Keratinocyte (primary cell): ENCODE data around the gene PHF12. TPM values are rescaled to one million over a fixed set of nuclear protein-coding genes. Genes with fewer than 3 reads are reported as not detected.

Experiments used
- DNase-seq: peaks from one replicate; pipeline ENCODE4 v3.0.0-alpha.2; 2011; ENCODE audit warnings: low read depth, missing footprints, low spot score
- FAIRE-seq: peaks from 2 replicates; lab custom pipeline; 2011; peaks lifted over from hg19 to GRCh38; lab: Jason Lieb, UNC
- H2AFZ ChIP-seq: 2 replicates; pipeline ENCODE4 v1.6.0; 2012; ENCODE audit warnings: low read length, control low read depth, inconsistent platforms; ENCODE audit not compliant: control insufficient read depth
- H3K27ac ChIP-seq: 2 replicates; pipeline ENCODE4 v1.5.1; 2011; ENCODE audit warnings: low read length; ENCODE audit not compliant: control insufficient read depth, insufficient read depth
- H3K27me3 ChIP-seq: 3 replicates; pipeline ENCODE4 v1.6.0; 2011; ENCODE audit warnings: low read length; ENCODE audit not compliant: control insufficient read depth, insufficient read depth; ENCODE audit errors: extremely low read depth
- H3K36me3 ChIP-seq, 2 experiments: 2 replicates in 1 of 2; 3 replicates in 1 of 2; pipeline ENCODE4 v1.5.1; 2011; ENCODE audit warnings: low read length in 2 of 2, mild to moderate bottlenecking in 1 of 2; ENCODE audit not compliant: control insufficient read depth in 2 of 2, insufficient read depth in 2 of 2; ENCODE audit errors: extremely low read depth in 1 of 2
- H3K4me1 ChIP-seq: 3 replicates; pipeline ENCODE4 v1.5.1; 2011; ENCODE audit warnings: low read length; ENCODE audit not compliant: control insufficient read depth, insufficient read depth; ENCODE audit errors: extremely low read depth
- H3K4me2 ChIP-seq: 3 replicates; pipeline ENCODE4 v1.6.0; 2011; ENCODE audit warnings: low read depth, low read length; ENCODE audit not compliant: control insufficient read depth, insufficient read depth; ENCODE audit errors: extremely low read depth
- H3K4me3 ChIP-seq, 3 experiments: fragments of 200-600 bp in 1 of 3; sonication (generic) in 1 of 3; 2 replicates in 2 of 3; 3 replicates in 1 of 3; pipeline ENCODE4 v1.5.1; 2011 to 2016; ENCODE audit warnings: low read length in 3 of 3, mild to moderate bottlenecking in 3 of 3, control low read depth in 2 of 3, inconsistent platforms in 1 of 3, low read depth in 1 of 3, mixed read lengths in 1 of 3, mixed run types in 1 of 3, moderate library complexity in 1 of 3; ENCODE audit not compliant: control insufficient read depth in 2 of 3, insufficient read depth in 2 of 3; ENCODE audit errors: extremely low read depth in 1 of 3
- H3K79me2 ChIP-seq: 2 replicates; pipeline ENCODE4 v1.6.0; 2012; ENCODE audit warnings: low read length; ENCODE audit not compliant: control insufficient read depth, insufficient read depth
- H3K9ac ChIP-seq: 3 replicates; pipeline ENCODE4 v1.6.0; 2011; ENCODE audit warnings: low read length; ENCODE audit not compliant: control insufficient read depth, insufficient read depth; ENCODE audit errors: extremely low read depth
- H3K9me1 ChIP-seq: 3 replicates; pipeline ENCODE4 v1.6.0; 2011; ENCODE audit warnings: low read length; ENCODE audit not compliant: control insufficient read depth, insufficient read depth; ENCODE audit errors: extremely low read depth
- H3K9me3 ChIP-seq: 2 replicates; pipeline ENCODE4 v1.5.1; 2012; ENCODE audit warnings: low read depth, low read length; ENCODE audit not compliant: control insufficient read depth
- H4K20me1 ChIP-seq: 3 replicates; pipeline ENCODE4 v1.6.0; 2011; ENCODE audit warnings: low read length; ENCODE audit not compliant: control insufficient read depth, insufficient read depth; ENCODE audit errors: extremely low read depth
- EZH2 ChIP-seq: IDR thresholded peaks from one replicate; pipeline ENCODE4 v1.6.1; 2012; ENCODE audit warnings: inconsistent platforms, mild to moderate bottlenecking, low read length, moderate library complexity
- dilution Hi-C: fragments of 300-500 bp; cut with MboI; formaldehyde crosslinking; loops from one replicate; pipeline ENCODE4 v1.7.0; 2020; ENCODE audit warnings: low sequenced_read_pairs; ENCODE audit not compliant: extremely low pct_ligation_motif_present
- polyA plus RNA-seq, 5 experiments: library from polyadenylated mRNA; depleted of rRNA in 3 of 5; stranded (reverse) in 3 of 5; stranded (forward) in 1 of 5; unstranded in 1 of 5; fragments of >200 nt; gene quantifications; 1 replicate in 1 of 5; 2 replicates in 3 of 5; 3 replicates in 1 of 5; pipeline versions ENCODE4 v1.2.1 to v1.2.3, GENCODE V29; 2011 to 2012; ENCODE audit warnings: missing spikeins in 2 of 5, low read depth in 1 of 5, low replicate concordance in 1 of 5
- TF ChIP-seq, protein P1 (sequence below), 3 experiments: IDR thresholded peaks in 1 of 3; conservative IDR thresholded peaks in 1 of 3; optimal IDR thresholded peaks in 1 of 3; 2 replicates in 2 of 3; 3 replicates in 1 of 3; pipeline versions ENCODE3 to v1.5.1; 2011; ENCODE audit warnings: low read length in 3 of 3, mild to moderate bottlenecking in 3 of 3, moderate library complexity in 2 of 3, control low read depth in 1 of 3, inconsistent platforms in 1 of 3; ENCODE audit not compliant: insufficient read depth in 2 of 3; ENCODE audit errors: extremely low read depth in 1 of 3

PHF12 gene
- polyA plus RNA-seq, 1 donor (not counting 4 experiments of a cell fraction or from before 2014, with no cell fraction given) = 9.6 TPM

- dilution Hi-C loops = no loop called here
These were observed 3.6 kb upstream of the PHF12 start for GRCh38 chr17:28954886-28955285.

GRCh38 chr17:28953444-28954118, 2.3 kb upstream of the PHF12 start:
- Histone ChIP-seq H3K9me1 (no peaks in the 10 kb centered on the region), H3K27ac (no peak overlapping the region), H3K4me2 (no peak overlapping the region), H2AFZ (no peak overlapping the region), H3K27me3 (no peaks in the 10 kb centered on the region), H3K4me3 (no peak overlapping the region), H3K9ac (no peak overlapping the region), H3K9me3 (no peaks in the 10 kb centered on the region), H3K36me3 (no peaks in the 10 kb centered on the region), H4K20me1 (no peaks in the 10 kb centered on the region), H3K4me1 (peaks cover 8% of the 10 kb centered on the region), H3K79me2 (peaks cover 23% of the 10 kb centered on the region)
- peak; percentile 41 for FAIRE-seq
- TF ChIP-seq, protein P1, sequence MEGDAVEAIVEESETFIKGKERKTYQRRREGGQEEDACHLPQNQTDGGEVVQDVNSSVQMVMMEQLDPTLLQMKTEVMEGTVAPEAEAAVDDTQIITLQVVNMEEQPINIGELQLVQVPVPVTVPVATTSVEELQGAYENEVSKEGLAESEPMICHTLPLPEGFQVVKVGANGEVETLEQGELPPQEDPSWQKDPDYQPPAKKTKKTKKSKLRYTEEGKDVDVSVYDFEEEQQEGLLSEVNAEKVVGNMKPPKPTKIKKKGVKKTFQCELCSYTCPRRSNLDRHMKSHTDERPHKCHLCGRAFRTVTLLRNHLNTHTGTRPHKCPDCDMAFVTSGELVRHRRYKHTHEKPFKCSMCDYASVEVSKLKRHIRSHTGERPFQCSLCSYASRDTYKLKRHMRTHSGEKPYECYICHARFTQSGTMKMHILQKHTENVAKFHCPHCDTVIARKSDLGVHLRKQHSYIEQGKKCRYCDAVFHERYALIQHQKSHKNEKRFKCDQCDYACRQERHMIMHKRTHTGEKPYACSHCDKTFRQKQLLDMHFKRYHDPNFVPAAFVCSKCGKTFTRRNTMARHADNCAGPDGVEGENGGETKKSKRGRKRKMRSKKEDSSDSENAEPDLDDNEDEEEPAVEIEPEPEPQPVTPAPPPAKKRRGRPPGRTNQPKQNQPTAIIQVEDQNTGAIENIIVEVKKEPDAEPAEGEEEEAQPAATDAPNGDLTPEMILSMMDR (optimal IDR thresholded peaks at IDR 0.05 in 1 of 3, IDR thresholded peaks at IDR 0.05 in 1 of 3, conservative IDR thresholded peaks at IDR 0.05 in 1 of 3; ENCODE audit: extremely low read depth in 1 of 3, insufficient read depth in 2 of 3, low read length in 3 of 3) = peak; percentile 76 to 97 (median 91)
- no peak for TF ChIP-seq EZH2
- DNase-seq = no peak
- dilution Hi-C loops = no loop called here

More at GRCh38 chr17:28954886-28955285, 3.6 kb upstream of the PHF12 start:
- Histone ChIP-seq H3K9ac (no peak overlapping the region), H3K4me2 (no peak overlapping the region), H3K27ac (no peak overlapping the region), H3K36me3 (no peaks in the 10 kb centered on the region), H2AFZ (no peak overlapping the region), H3K27me3 (no peaks in the 10 kb centered on the region), H4K20me1 (no peaks in the 10 kb centered on the region), H3K9me3 (no peaks in the 10 kb centered on the region), H3K4me1 (peaks cover 5% of the 10 kb centered on the region), H3K9me1 (no peaks in the 10 kb centered on the region), H3K4me3 (no peak overlapping the region), H3K79me2 (peaks cover 11% of the 10 kb centered on the region)
- no peak for FAIRE-seq
- DNase-seq = no peak
- TF ChIP-seq, protein P1 (optimal IDR thresholded peaks at IDR 0.05 in 1 of 3, IDR thresholded peaks at IDR 0.05 in 1 of 3, conservative IDR thresholded peaks at IDR 0.05 in 1 of 3; ENCODE audit: extremely low read depth in 1 of 3, insufficient read depth in 2 of 3, low read length in 3 of 3) = no peak
- no peak for TF ChIP-seq EZH2
